ENCODE results near the gene BLID. TPM values are rescaled to one million over a fixed set of nuclear protein-coding genes. Genes with fewer than 3 reads are reported as not detected.

The BLID gene
- total RNA-seq, 1 experiment from 2014 or later = 0.41 TPM

- BruUV-seq (replicated peaks) = no TSS peak
- Histone ChIP-seq H3K9me3 (ENCODE audit: control insufficient read depth, insufficient read depth, low read depth, low read length) (no peaks in the 10 kb centered on the region), H3K36me3 (ENCODE audit: control insufficient read depth, insufficient read depth, low read length) (no peaks in the 10 kb centered on the region), H3K4me1 (ENCODE audit: control insufficient read depth, insufficient read depth, low read length) (peaks cover 52% of the 10 kb centered on the region), H3K27ac (ENCODE audit: low read length) (peak overlapping the region; percentile 98; the same call in 1 of the 2 replicates), H3K27me3 (ENCODE audit: control insufficient read depth, insufficient read depth, low read length) (no peaks in the 10 kb centered on the region), H3K4me3 (ENCODE audit: low read depth in 2 of 2, low read length in 2 of 2) (no peak overlapping the region)
- POLR2A ChIA-PET = no interaction called here
- DNase-seq (ENCODE audit: low read depth, low spot score) (no peak), ATAC-seq (no peak)
- CTCF ChIA-PET = no interaction called here
- in situ Hi-C loops (cut with HindIII; ENCODE audit: low pct_unique_long_range_greater_than_20kb, low sequenced_read_pairs) = no loop called here
- TF ChIP-seq SIN3A (IDR thresholded peaks at IDR 0.05; ENCODE audit: borderline replicate concordance, insufficient read depth, low read depth, low read length) (no peak), CTCF (IDR thresholded peaks at IDR 0.05) (no peak), POLR2AphosphoS5 (IDR thresholded peaks at IDR 0.05; ENCODE audit: low read depth, low read length) (no peak), TCF7L2 (IDR thresholded peaks at IDR 0.05; ENCODE audit: low read depth, low read length) (no peak), REST (IDR thresholded peaks at IDR 0.05; ENCODE audit: insufficient read depth in 1 of 2, low read depth in 2 of 2, low read length in 1 of 2) (no peak)
- intact Hi-C loops (cut with micrococcal nuclease; ENCODE audit: unreplicated experiment) = no loop called here
Observed at GRCh38 chr11:122162095-122162494, 46.1 kb upstream of the BLID start.

GRCh38 chr11:122160841-122161590, 45.0 kb upstream of the BLID start:
- in situ Hi-C loops (cut with HindIII; ENCODE audit: low pct_unique_long_range_greater_than_20kb, low sequenced_read_pairs) = no loop called here
- intact Hi-C loops (cut with micrococcal nuclease; ENCODE audit: unreplicated experiment) = no loop called here
- ChIA-PET POLR2A (no interaction called here), CTCF (no interaction called here)
- TF ChIP-seq REST (IDR thresholded peaks at IDR 0.05; ENCODE audit: insufficient read depth in 1 of 2, low read depth in 2 of 2, low read length in 1 of 2) (no peak), TCF7L2 (IDR thresholded peaks at IDR 0.05; ENCODE audit: low read depth, low read length) (no peak), CTCF (IDR thresholded peaks at IDR 0.05) (no peak), SIN3A (IDR thresholded peaks at IDR 0.05; ENCODE audit: borderline replicate concordance, insufficient read depth, low read depth, low read length) (no peak), POLR2AphosphoS5 (IDR thresholded peaks at IDR 0.05; ENCODE audit: low read depth, low read length) (no peak)
- H3K9me3 ChIP-seq (ENCODE audit: control insufficient read depth, insufficient read depth, low read depth, low read length) = no peaks in the 10 kb centered on the region
- no peak overlapping the region for H3K4me3 ChIP-seq (ENCODE audit: low read depth in 2 of 2, low read length in 2 of 2)
- DNase-seq (ENCODE audit: low read depth, low spot score) = no peak
- no peaks in the 10 kb centered on the region for H3K36me3 ChIP-seq (ENCODE audit: control insufficient read depth, insufficient read depth, low read length)
- no peak for ATAC-seq
- peaks cover 45% of the 10 kb centered on the region for H3K4me1 ChIP-seq (ENCODE audit: control insufficient read depth, insufficient read depth, low read length)
- no peaks in the 10 kb centered on the region for H3K27me3 ChIP-seq (ENCODE audit: control insufficient read depth, insufficient read depth, low read length)
- H3K27ac ChIP-seq (ENCODE audit: low read length) = peak overlapping the region; percentile 98
- no TSS peak for BruUV-seq (replicated peaks)

Measured in Panc1 (cell line).